NB4 (cell line): ENCODE measurements around the gene POLDIP2.

Experiments used
- DNase-seq: peaks from one replicate; pipeline ENCODE4 v3.0.0; 2010; ENCODE audit warnings: low read depth
- H3K4me3 ChIP-seq: one replicate; pipeline ENCODE4 v1.5.1; 2011; ENCODE audit warnings: mild to moderate bottlenecking, low read depth, low read length, moderate library complexity
- MYC ChIP-seq: IDR thresholded peaks from 2 replicates; pipeline ENCODE4 v1.6.1; 2011; ENCODE audit warnings: low read depth, low read length
- POLR2A ChIP-seq: IDR thresholded peaks from 2 replicates; pipeline ENCODE4 v1.6.1; 2011; ENCODE audit warnings: mild to moderate bottlenecking; ENCODE audit not compliant: insufficient read length; ENCODE audit errors: extremely low read depth
- TF ChIP-seq, protein P1 (sequence below): IDR thresholded peaks from 2 replicates; pipeline ENCODE4 v1.6.1; 2011; ENCODE audit warnings: low read depth, low read length
- TF ChIP-seq, protein P2 (sequence below): IDR thresholded peaks from one replicate; pipeline ENCODE4 v1.5.1; 2012; ENCODE audit warnings: low read depth, low read length

The POLDIP2 gene

DNA sequence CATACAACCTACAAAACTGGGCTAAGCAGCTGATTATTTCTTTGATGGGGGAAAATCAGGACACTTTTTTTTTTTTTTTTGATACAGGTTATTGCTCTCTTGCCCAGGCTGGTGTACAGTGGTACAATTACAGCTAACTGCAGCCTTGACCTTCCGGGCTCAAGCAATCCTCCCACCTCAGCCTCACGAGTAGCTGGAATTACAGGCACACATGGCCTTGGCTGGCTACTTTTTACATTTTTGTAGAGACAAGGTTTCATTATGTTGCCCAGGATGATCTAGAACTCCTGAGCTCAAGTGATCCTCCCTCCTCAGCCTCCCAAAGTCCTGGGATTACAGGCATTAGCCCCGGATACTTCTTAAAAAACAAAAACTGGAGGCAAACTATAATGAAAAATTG lies 58.9 kb downstream of the POLDIP2 start:
- no peak overlapping the region for H3K4me3 ChIP-seq
- no peak for DNase-seq
- TF ChIP-seq, protein P1, sequence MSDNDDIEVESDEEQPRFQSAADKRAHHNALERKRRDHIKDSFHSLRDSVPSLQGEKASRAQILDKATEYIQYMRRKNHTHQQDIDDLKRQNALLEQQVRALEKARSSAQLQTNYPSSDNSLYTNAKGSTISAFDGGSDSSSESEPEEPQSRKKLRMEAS, result no peak
- TF ChIP-seq, protein P2, sequence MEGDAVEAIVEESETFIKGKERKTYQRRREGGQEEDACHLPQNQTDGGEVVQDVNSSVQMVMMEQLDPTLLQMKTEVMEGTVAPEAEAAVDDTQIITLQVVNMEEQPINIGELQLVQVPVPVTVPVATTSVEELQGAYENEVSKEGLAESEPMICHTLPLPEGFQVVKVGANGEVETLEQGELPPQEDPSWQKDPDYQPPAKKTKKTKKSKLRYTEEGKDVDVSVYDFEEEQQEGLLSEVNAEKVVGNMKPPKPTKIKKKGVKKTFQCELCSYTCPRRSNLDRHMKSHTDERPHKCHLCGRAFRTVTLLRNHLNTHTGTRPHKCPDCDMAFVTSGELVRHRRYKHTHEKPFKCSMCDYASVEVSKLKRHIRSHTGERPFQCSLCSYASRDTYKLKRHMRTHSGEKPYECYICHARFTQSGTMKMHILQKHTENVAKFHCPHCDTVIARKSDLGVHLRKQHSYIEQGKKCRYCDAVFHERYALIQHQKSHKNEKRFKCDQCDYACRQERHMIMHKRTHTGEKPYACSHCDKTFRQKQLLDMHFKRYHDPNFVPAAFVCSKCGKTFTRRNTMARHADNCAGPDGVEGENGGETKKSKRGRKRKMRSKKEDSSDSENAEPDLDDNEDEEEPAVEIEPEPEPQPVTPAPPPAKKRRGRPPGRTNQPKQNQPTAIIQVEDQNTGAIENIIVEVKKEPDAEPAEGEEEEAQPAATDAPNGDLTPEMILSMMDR, result no peak
- TF ChIP-seq POLR2A, result no peak
- TF ChIP-seq MYC, result no peak
